ENCODE measurements around the gene TNKS1BP1.

GRCh38 chr11:57294225-57295131 is 30.3 kb downstream of the TNKS1BP1 start:
- TF ChIP-seq CTCF (IDR thresholded peaks at IDR 0.05; ENCODE audit: low read depth, low read length, poor library complexity, severe bottlenecking) (no peak), EZH2phosphoT487 (IDR thresholded peaks at IDR 0.05; ENCODE audit: borderline replicate concordance, low read length) (no peak)
